ENCODE results near the gene ALDOB.

GRCh38 chr9:101427957-101428655, 7.5 kb downstream of the ALDOB start:
- TF ChIP-seq CTCF (IDR thresholded peaks at IDR 0.05): no peak
- TF ChIP-seq POLR2A (IDR thresholded peaks at IDR 0.05): no peak
